ENCODE results near the gene FANCE.
A peak's percentile ranks its signal among the peaks of the same experiment; 100 is the strongest.

Gene FANCE, protein sequence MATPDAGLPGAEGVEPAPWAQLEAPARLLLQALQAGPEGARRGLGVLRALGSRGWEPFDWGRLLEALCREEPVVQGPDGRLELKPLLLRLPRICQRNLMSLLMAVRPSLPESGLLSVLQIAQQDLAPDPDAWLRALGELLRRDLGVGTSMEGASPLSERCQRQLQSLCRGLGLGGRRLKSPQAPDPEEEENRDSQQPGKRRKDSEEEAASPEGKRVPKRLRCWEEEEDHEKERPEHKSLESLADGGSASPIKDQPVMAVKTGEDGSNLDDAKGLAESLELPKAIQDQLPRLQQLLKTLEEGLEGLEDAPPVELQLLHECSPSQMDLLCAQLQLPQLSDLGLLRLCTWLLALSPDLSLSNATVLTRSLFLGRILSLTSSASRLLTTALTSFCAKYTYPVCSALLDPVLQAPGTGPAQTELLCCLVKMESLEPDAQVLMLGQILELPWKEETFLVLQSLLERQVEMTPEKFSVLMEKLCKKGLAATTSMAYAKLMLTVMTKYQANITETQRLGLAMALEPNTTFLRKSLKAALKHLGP

GRCh38 chr6:35452183-35453090 lies at the start of gene FANCE:
Gene FANCE, plus strand, starts transcription at chr6:35452338. Its CDS starts 208 bp downstream, at chr6:35452546.
- peak; percentile 82 for DNase-seq (ENCODE audit: low read depth)

- no peak for DNase-seq (ENCODE audit: low read depth)
Measured at GRCh38 chr6:35402856-35403191, 49.3 kb upstream of the FANCE start.

GRCh38 chr6:35403544-35404442 lies 48.3 kb upstream of the FANCE start:
- no peak for DNase-seq (ENCODE audit: low read depth)

DNA sequence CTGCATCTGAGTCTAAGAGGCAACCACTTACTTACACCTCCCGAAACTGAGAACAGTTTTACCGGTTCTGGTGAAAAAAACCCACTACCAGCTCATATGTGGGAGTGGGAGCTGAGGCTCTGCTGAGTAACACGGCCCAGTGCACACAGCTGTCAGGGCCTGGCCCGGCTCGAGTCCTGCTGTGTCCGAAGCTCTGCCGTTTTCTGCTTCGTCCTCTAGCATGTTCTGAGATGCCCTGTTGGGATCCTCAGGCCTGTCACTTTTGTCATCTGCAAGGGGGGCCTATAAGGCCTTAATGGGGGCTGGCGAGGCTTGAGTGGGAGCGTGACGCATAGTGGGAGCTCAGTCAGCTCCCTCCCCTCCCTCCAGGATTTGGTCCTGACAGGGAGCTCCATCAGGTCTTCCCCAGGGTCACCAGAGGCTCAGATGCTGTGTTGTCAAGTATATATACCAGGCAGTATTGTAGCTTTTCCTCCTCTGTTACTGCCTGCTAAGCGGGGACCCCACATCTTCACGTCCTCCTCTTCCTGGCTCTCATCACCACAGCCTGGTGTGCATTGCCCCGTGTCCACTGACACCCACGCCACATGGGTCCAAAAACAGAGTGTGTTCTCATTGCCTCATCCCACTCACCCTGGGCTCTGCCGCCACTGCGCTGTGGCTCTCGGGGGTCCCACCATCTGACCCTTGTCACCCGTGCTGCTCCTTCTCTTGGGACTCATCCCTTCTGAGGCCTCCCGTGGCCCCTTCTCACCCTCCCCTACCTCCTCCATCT lies 45.2 kb upstream of the FANCE start:
- DNase-seq (ENCODE audit: low read depth), result no peak

DNA sequence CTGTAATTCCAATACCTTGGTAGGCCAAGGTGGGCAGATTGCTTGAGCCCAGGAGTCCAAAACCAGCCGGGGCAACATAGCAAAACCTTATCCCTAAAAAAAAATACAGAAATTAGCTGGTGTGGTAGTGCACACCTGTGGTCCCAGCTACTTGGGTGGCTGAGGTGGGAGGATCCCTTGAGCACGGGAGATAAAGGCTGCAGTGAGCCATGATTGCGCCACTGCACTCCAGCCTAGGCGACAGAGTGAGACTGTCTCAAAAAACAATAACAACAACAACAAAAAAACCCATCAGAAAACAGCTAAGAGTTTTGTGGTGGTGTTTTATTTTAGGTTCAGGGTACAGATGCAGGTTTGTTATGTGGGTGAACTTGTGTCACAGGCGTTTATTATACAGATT lies 42.9 kb upstream of the FANCE start:
- DNase-seq (ENCODE audit: low read depth), result no peak

GRCh38 chr6:35410131-35410530 lies 42.0 kb upstream of the FANCE start:
- DNase-seq (ENCODE audit: low read depth), result no peak

DNA sequence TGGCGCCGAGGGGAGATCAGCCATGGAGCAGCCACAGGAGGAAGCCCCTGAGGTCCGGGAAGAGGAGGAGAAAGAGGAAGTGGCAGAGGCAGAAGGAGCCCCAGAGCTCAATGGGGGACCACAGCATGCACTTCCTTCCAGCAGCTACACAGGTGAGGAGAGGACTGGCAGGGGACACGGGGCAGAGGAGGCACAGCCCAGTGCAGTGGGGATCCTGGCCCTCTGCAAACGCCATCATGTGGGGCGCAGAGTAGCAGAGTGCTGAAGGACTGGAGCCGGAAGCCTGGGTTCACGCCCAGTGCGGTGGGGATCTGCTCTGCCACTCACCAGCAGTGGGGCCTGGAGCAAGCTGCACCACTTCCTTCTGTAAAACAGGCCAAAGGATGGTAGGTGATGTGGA lies 41.1 kb upstream of the FANCE start:
- DNase-seq (ENCODE audit: low read depth), result no peak

GRCh38 chr6:35412102-35412501 lies 40.0 kb upstream of the FANCE start:
- DNase-seq (ENCODE audit: low read depth), result no peak

DNA sequence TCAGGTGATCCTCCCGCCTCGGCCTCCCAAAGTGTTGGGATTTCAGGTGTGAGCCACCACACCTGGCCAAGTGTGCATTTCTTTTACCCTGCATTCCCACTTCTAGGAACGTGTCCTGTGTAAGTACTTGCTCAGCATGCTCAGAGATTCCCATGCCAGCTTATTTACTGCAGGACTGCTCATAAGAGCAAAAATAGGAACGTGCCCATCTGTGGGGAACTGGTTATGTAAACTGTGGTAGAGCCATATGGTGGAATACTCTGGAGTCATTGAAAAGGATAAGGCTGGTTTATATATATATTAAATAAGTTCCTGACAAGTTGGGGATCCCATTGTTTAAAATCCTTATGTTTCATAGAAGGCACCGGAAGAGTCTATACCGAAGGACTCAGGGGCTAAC lies 38.2 kb upstream of the FANCE start:
- no peak for DNase-seq (ENCODE audit: low read depth)

GRCh38 chr6:35415065-35415891 lies 36.9 kb upstream of the FANCE start:
- no peak for DNase-seq (ENCODE audit: low read depth)

DNA sequence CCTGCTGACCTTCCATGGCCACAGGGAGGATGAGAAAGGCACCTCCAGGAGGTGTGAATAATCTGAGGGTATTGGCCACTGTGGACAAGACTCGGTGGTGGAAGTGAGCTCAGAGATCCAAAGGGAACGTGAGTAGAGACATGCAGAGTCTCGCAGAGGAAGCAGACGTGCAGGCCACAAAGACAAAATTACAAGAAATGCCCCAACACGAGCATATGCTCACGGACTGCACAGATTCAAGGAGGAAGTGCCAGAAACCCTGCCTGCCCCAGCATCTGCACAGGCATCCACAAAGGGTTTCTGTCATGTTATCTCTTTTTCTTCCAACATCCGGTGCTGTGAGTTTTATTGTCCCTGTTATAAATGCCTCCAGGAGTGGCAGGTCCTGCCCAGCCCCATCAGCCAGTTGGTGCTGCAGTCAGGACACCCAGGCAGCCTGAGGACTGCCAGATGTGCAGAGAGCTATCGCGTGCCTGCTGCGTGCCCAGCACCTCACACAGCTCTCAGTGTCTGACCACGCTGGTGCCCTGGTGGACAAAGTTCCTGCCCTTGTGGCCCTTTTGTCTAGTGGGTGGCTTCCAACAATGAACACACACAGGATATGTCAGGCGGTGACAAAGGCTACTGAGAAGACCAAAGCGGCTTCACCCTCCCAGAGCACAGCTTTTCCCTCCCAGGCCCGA lies 34.0 kb upstream of the FANCE start:
- DNase-seq (ENCODE audit: low read depth), result no peak

- no peak for DNase-seq (ENCODE audit: low read depth)
Measured at GRCh38 chr6:35419417-35419816, 32.7 kb upstream of the FANCE start.

DNA sequence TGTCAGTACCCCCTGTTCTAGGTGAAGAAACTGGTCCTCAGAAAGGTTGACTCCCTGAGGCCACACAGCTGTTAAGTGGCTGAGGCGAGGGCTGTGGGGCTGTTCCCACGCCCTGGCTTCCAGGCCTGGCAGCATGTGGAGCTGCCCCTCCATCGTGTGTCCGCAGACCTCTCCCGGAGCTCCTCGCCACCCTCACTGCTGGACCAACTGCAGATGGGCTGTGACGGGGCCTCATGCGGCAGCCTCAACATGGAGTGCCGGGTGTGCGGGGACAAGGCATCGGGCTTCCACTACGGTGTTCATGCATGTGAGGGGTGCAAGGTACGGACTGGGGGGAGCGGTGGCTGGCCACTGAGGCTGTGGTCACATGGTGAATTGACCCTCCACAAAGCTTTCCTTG lies 32.2 kb upstream of the FANCE start:
- no peak for DNase-seq (ENCODE audit: low read depth)

DNA sequence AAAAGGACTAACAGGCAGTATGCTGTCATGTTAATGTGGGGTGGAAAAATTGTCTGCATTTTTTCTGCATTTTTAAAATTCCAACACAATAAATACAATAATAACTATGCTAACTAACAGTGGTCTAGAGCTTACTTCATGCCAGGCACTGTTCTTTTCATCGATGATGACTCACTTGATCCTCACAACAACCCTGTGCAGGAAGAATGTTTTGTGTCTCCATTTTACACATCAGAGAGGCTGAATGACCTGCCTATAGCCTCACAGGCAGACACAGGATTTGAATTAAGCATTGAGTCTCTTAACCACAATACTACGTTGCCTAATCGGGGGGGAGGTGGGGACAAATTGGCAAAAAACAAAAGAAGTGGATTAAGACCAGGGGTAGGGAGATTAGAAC lies 26.9 kb upstream of the FANCE start:
- DNase-seq (ENCODE audit: low read depth), result no peak

DNA sequence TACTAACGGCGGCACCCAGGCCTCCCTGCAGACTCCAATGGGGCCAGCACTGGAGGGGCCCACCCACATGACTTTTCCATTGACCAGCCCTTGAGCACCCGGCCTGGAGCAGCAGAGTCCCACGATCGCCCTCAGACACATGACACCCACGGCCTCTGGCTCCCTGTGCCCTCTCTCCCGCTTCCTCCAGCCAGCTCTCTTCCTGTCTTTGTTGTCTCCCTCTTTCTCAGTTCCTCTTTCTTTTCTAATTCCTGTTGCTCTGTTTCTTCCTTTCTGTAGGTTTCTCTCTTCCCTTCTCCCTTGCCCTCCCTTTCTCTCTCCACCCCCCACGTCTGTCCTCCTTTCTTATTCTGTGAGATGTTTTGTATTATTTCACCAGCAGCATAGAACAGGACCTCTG lies 26.1 kb upstream of the FANCE start:
- no peak for DNase-seq (ENCODE audit: low read depth)

GRCh38 chr6:35427435-35427834 lies 24.7 kb upstream of the FANCE start:
- no peak for DNase-seq (ENCODE audit: low read depth)

DNA sequence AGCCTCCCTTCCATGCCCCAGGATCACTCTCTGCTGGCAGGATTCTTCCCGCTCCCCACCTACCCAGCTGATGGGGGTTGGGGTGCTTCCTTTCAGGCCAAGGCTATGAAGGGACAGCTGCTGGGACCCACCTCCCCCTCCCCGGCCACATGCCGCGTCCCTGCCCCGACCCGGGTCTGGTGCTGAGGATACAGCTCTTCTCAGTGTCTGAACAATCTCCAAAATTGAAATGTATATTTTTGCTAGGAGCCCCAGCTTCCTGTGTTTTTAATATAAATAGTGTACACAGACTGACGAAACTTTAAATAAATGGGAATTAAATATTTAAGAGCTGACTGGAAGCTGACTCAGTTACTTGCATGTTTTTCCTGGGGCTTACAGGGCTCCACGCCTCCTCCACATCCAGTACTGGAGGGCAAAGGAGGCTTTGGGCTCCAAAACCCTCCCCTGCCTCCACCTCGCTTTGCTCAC lies 24.3 kb upstream of the FANCE start:
- DNase-seq (ENCODE audit: low read depth), result no peak

DNA sequence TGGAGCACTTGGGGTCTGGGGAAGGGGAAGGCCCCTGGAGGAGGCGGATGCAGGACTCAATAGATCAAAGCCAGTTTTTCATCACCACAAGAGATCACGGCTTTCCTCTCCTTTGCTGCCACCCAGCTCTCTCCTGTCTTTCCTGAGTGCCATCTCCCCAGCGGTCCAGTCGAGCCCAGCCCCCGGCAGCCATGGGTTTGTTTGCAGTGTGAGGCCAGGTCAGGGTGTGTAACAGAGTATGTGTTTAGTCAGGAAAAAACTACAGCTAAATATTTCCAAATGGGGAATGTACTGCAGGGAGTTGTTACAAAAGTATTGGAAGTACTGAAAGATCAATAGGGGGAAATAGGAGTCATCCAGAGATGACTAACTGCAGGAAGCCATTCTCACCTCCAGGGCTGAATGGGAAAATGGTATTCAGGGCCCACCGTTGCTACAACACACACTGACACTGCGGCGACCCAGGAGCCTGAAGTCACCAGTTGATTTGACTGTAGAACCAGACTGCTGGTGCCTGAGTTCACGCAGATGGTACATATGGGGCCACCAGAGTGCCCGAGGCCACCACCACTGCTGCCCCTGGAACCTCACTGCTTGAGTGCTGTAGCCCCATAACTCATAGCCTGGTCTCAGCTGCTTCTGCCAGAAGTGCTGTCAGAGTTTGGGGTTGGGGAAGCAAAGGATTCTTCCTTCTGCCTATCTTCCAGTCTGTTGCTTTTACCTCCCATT lies 23.6 kb upstream of the FANCE start:
- no peak for DNase-seq (ENCODE audit: low read depth)

DNA sequence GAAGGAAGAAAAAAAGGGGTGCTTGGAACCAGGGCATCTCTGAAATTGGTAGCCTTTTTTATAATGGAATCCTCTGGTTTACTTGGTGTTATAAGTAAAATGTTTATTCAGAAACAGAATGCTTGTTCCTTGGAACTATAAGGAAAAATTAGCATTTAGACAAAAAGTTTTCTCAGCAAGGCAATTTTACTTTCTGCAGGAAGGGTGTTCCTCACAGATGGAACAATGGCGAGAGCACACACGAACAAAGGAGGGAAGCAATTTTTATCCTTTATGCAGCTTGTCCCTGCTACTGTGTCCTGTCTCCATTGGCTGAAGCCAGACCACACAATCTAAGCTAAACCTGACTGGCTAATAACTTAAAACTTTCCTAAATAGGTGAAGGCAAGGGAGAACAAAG lies 22.7 kb upstream of the FANCE start:
- DNase-seq (ENCODE audit: low read depth), result no peak
